Prostate gland (tissue), 2 donors: Measurements from ENCODE around the gene INSL3.
A peak's percentile ranks its signal among the peaks of the same experiment; 100 is the strongest.

Source experiments
- CTCF ChIP-seq, 4 experiments: fragments of 200-600 bp in 2 of 4; fragments of 450-650 bp in 2 of 4; sonication (generic) in 2 of 4; IDR thresholded peaks; 1 replicate in 3 of 4; 2 replicates in 1 of 4; pipeline ENCODE4 v1.5.1; 2016 to 2019; ENCODE audit warnings: antibody characterized with exemption in 4 of 4, mild to moderate bottlenecking in 2 of 4, moderate library complexity in 2 of 4
- POLR2A ChIP-seq: fragments of 450-650 bp; IDR thresholded peaks from one replicate; pipeline ENCODE4 v1.6.1; 2016; ENCODE audit warnings: antibody characterized with exemption, mild to moderate bottlenecking
- POLR2AphosphoS5 ChIP-seq: sonication (generic); formaldehyde crosslinking; IDR thresholded peaks from one replicate; pipeline ENCODE4 v1.6.1; 2017; ENCODE audit warnings: antibody characterized with exemption

GRCh38 chr19:17855280-17856152 is 34.2 kb upstream of the INSL3 start:
- TF ChIP-seq POLR2A, result no peak
- TF ChIP-seq CTCF (IDR thresholded peaks at IDR 0.05), result peak; percentile 91 to 97 (median 94)
- peak; percentile 45 for TF ChIP-seq POLR2AphosphoS5
